ENCODE measurements around the gene HEPHL1.

HEPHL1 gene

GRCh38 chr11:94048032-94048709 is 27.0 kb downstream of the HEPHL1 start:
- no peak overlapping the region for H3K27ac ChIP-seq (ENCODE audit: low read length)
- no peaks in the 10 kb centered on the region for H3K27me3 ChIP-seq (ENCODE audit: insufficient read depth, low read length, poor library complexity)
- ATAC-seq (ENCODE audit: insufficient read depth, low read depth) (no peak), DNase-seq (no peak)
- no peak overlapping the region for H2AFZ ChIP-seq (ENCODE audit: low read depth, low read length)
- H3K4me3 ChIP-seq (ENCODE audit: low read depth in 1 of 2, low read length in 2 of 2) = no peak overlapping the region
- H3K79me2 ChIP-seq (ENCODE audit: insufficient read depth, low read length) = no peaks in the 10 kb centered on the region
- no peaks in the 10 kb centered on the region for H3K36me3 ChIP-seq (ENCODE audit: insufficient read depth, low read length)
- TF ChIP-seq EZH2 (IDR thresholded peaks at IDR 0.05; ENCODE audit: borderline replicate concordance, low read depth, low read length, severe bottlenecking) = no peak
- TF ChIP-seq, protein P1, sequence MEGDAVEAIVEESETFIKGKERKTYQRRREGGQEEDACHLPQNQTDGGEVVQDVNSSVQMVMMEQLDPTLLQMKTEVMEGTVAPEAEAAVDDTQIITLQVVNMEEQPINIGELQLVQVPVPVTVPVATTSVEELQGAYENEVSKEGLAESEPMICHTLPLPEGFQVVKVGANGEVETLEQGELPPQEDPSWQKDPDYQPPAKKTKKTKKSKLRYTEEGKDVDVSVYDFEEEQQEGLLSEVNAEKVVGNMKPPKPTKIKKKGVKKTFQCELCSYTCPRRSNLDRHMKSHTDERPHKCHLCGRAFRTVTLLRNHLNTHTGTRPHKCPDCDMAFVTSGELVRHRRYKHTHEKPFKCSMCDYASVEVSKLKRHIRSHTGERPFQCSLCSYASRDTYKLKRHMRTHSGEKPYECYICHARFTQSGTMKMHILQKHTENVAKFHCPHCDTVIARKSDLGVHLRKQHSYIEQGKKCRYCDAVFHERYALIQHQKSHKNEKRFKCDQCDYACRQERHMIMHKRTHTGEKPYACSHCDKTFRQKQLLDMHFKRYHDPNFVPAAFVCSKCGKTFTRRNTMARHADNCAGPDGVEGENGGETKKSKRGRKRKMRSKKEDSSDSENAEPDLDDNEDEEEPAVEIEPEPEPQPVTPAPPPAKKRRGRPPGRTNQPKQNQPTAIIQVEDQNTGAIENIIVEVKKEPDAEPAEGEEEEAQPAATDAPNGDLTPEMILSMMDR (IDR thresholded peaks at IDR 0.05; ENCODE audit: borderline replicate concordance, extremely low read depth, low read length, poor library complexity, severe bottlenecking) = no peak
- H4K20me1 ChIP-seq (ENCODE audit: insufficient read depth, low read length) = no peaks in the 10 kb centered on the region
- H3K9ac ChIP-seq (ENCODE audit: low read depth, low read length) = no peak overlapping the region
- no peak overlapping the region for H3K4me2 ChIP-seq (ENCODE audit: insufficient read depth, low read length)
- no peaks in the 10 kb centered on the region for H3K9me3 ChIP-seq (ENCODE audit: insufficient read depth, low read length, severe bottlenecking)
- H3K4me1 ChIP-seq (ENCODE audit: insufficient read depth, low read length) = no peaks in the 10 kb centered on the region

GRCh38 chr11:94049351-94049750 is 28.2 kb downstream of the HEPHL1 start:
- TF ChIP-seq, protein P1 (IDR thresholded peaks at IDR 0.05; ENCODE audit: borderline replicate concordance, extremely low read depth, low read length, poor library complexity, severe bottlenecking) = no peak
- no peak for TF ChIP-seq EZH2 (IDR thresholded peaks at IDR 0.05; ENCODE audit: borderline replicate concordance, low read depth, low read length, severe bottlenecking)

DNA sequence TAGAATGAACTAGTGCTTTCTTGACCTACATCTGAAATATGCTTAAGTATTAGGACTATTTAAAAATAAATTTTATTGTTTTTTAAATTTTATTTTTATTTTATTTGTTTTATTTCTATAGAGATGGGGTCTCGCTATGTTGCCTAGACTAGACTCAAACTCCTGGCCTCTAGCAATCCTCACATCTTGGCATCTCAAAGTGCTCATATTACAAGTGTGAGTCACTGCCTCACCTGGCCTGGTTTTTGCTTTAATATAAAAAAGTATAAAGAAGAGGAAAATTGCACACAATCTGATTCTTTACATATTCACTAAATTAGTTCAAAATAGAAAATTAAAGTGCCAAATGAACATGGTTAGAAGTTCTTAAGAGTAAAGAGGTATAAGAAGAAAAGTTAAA is 37.5 kb downstream of the HEPHL1 start:
- DNase-seq = no peak
- ATAC-seq (ENCODE audit: insufficient read depth, low read depth) = no peak
- no peak overlapping the region for H3K27ac ChIP-seq (ENCODE audit: low read length)
- no peak overlapping the region for H3K4me2 ChIP-seq (ENCODE audit: insufficient read depth, low read length)
- H3K4me3 ChIP-seq (ENCODE audit: low read depth in 1 of 2, low read length in 2 of 2) = no peak overlapping the region
- no peak overlapping the region for H3K9ac ChIP-seq (ENCODE audit: low read depth, low read length)
- TF ChIP-seq, protein P1 (IDR thresholded peaks at IDR 0.05; ENCODE audit: borderline replicate concordance, extremely low read depth, low read length, poor library complexity, severe bottlenecking) = no peak
- TF ChIP-seq EZH2 (IDR thresholded peaks at IDR 0.05; ENCODE audit: borderline replicate concordance, low read depth, low read length, severe bottlenecking) = no peak
- no peak overlapping the region for H2AFZ ChIP-seq (ENCODE audit: low read depth, low read length)
- H3K9me3 ChIP-seq (ENCODE audit: insufficient read depth, low read length, severe bottlenecking) = no peaks in the 10 kb centered on the region
- no peaks in the 10 kb centered on the region for H3K4me1 ChIP-seq (ENCODE audit: insufficient read depth, low read length)
- no peaks in the 10 kb centered on the region for H4K20me1 ChIP-seq (ENCODE audit: insufficient read depth, low read length)
- no peaks in the 10 kb centered on the region for H3K36me3 ChIP-seq (ENCODE audit: insufficient read depth, low read length)
- H3K27me3 ChIP-seq (ENCODE audit: insufficient read depth, low read length, poor library complexity) = no peaks in the 10 kb centered on the region
- no peaks in the 10 kb centered on the region for H3K79me2 ChIP-seq (ENCODE audit: insufficient read depth, low read length)

More at GRCh38 chr11:94049351-94049750, 28.2 kb downstream of the HEPHL1 start:
- H3K79me2 ChIP-seq (ENCODE audit: insufficient read depth, low read length) = no peaks in the 10 kb centered on the region
- no peak overlapping the region for H3K4me2 ChIP-seq (ENCODE audit: insufficient read depth, low read length)
- H3K27ac ChIP-seq (ENCODE audit: low read length) = no peak overlapping the region
- H3K4me3 ChIP-seq (ENCODE audit: low read depth in 1 of 2, low read length in 2 of 2) = no peak overlapping the region
- DNase-seq = no peak
- no peaks in the 10 kb centered on the region for H3K9me3 ChIP-seq (ENCODE audit: insufficient read depth, low read length, severe bottlenecking)
- no peaks in the 10 kb centered on the region for H3K36me3 ChIP-seq (ENCODE audit: insufficient read depth, low read length)
- no peaks in the 10 kb centered on the region for H4K20me1 ChIP-seq (ENCODE audit: insufficient read depth, low read length)
- ATAC-seq (ENCODE audit: insufficient read depth, low read depth) = no peak
- no peak overlapping the region for H2AFZ ChIP-seq (ENCODE audit: low read depth, low read length)
- no peaks in the 10 kb centered on the region for H3K27me3 ChIP-seq (ENCODE audit: insufficient read depth, low read length, poor library complexity)
- no peak overlapping the region for H3K9ac ChIP-seq (ENCODE audit: low read depth, low read length)
- no peaks in the 10 kb centered on the region for H3K4me1 ChIP-seq (ENCODE audit: insufficient read depth, low read length)
